Panc1 (cell line): ENCODE data around the gene DYDC1. TPM values are rescaled to one million over a fixed set of nuclear protein-coding genes. Genes with fewer than 3 reads are reported as not detected.

Experiments used
- ATAC-seq: fragments of 200-7000 bp; cut with Tn5 transposase; 2 replicates; pipeline ENCODE4 v1.9.1; 2020; ENCODE audit warnings: mild to moderate bottlenecking, moderate library complexity
- BruUV-seq: library from RNA; stranded (reverse); fragments of 400-500 nt; replicated peaks from 2 replicates; lab custom pipeline; 2021; lab: Mats Ljungman, UMichigan
- CTCF ChIA-PET: fragments of 300-600 bp; sonication (Branson Sonifier 250); formaldehyde crosslinking; loops from one replicate; lab custom pipeline; 2022; ENCODE audit warnings: antibody characterized with exemption; lab: Charles Lee
- POLR2A ChIA-PET: fragments of 300-600 bp; sonication (Branson Sonifier 250); formaldehyde crosslinking; loops from one replicate; lab custom pipeline; 2022; ENCODE audit warnings: antibody characterized with exemption; lab: Charles Lee
- DNase-seq: peaks from one replicate; pipeline ENCODE4 v3.0.0-alpha.2; 2010; ENCODE audit warnings: low read depth, low spot score
- H3K27ac ChIP-seq: 2 replicates; pipeline ENCODE4 v1.5.1; 2011; ENCODE audit warnings: mild to moderate bottlenecking, low read length, inconsistent platforms
- H3K27me3 ChIP-seq: fragments of 200-500 bp; sonication (Bioruptor generic); 2 replicates; pipeline ENCODE4 v1.6.0; 2014; ENCODE audit warnings: low read length, inconsistent platforms; ENCODE audit not compliant: control insufficient read depth, insufficient read depth
- H3K36me3 ChIP-seq: fragments of 200-500 bp; sonication (Bioruptor generic); 2 replicates; pipeline ENCODE4 v1.5.1; 2014; ENCODE audit warnings: inconsistent platforms, mild to moderate bottlenecking, low read length, moderate library complexity; ENCODE audit not compliant: control insufficient read depth, insufficient read depth
- H3K4me1 ChIP-seq: 2 replicates; pipeline ENCODE4 v1.5.1; 2011; ENCODE audit warnings: inconsistent platforms, mild to moderate bottlenecking, low read length, moderate library complexity; ENCODE audit not compliant: control insufficient read depth, insufficient read depth
- H3K4me3 ChIP-seq, 2 experiments: 2 replicates each; pipeline ENCODE4 v1.5.1; 2011 to 2012; ENCODE audit warnings: low read depth in 2 of 2, low read length in 2 of 2, mild to moderate bottlenecking in 2 of 2, inconsistent platforms in 1 of 2, moderate library complexity in 1 of 2
- H3K9me3 ChIP-seq: fragments of 200-500 bp; sonication (Bioruptor generic); 2 replicates; pipeline ENCODE4 v1.5.1; 2014; ENCODE audit warnings: low read depth, mild to moderate bottlenecking, inconsistent platforms, low read length, moderate library complexity; ENCODE audit not compliant: control insufficient read depth, insufficient read depth
- CTCF ChIP-seq: fragments of 450-650 bp; IDR thresholded peaks from 2 replicates; pipeline ENCODE4 v1.5.1; 2017; ENCODE audit warnings: mild to moderate bottlenecking
- POLR2AphosphoS5 ChIP-seq: IDR thresholded peaks from 2 replicates; pipeline ENCODE4 v1.6.1; 2012; ENCODE audit warnings: mild to moderate bottlenecking, low read depth, low read length, moderate library complexity
- REST ChIP-seq, 2 experiments: IDR thresholded peaks; 2 replicates each; pipeline ENCODE4 v1.6.1; 2011 to 2012; ENCODE audit warnings: low read depth in 2 of 2, control low read depth in 1 of 2, low read length in 1 of 2, mild to moderate bottlenecking in 1 of 2, moderate library complexity in 1 of 2; ENCODE audit not compliant: insufficient read depth in 1 of 2
- SIN3A ChIP-seq: IDR thresholded peaks from 2 replicates; pipeline ENCODE4 v1.6.1; 2012; ENCODE audit warnings: low read depth, mild to moderate bottlenecking, low read length, moderate library complexity, borderline replicate concordance; ENCODE audit not compliant: insufficient read depth
- TCF7L2 ChIP-seq: IDR thresholded peaks from 2 replicates; pipeline ENCODE4 v1.6.1; 2011; ENCODE audit warnings: mild to moderate bottlenecking, low read depth, low read length, inconsistent platforms
- in situ Hi-C: cut with HindIII; loops from 2 replicates; pipeline ENCODE4 v1.10.0; 2016; ENCODE audit warnings: low sequenced_read_pairs, low pct_unique_long_range_greater_than_20kb
- intact Hi-C: fragments of 100-400 bp; cut with micrococcal nuclease; formaldehyde crosslinking; loops from one replicate; pipeline ENCODE4 v1.10.0; 2022; ENCODE audit not compliant: unreplicated experiment
- total RNA-seq: library from RNA; stranded (reverse); gene quantifications from one replicate; pipeline ENCODE4 v1.2.1, GENCODE V29; 2021; ENCODE audit not compliant: unreplicated experiment

Gene DYDC1
- total RNA-seq, 1 experiment from 2014 or later = not detected

DNA sequence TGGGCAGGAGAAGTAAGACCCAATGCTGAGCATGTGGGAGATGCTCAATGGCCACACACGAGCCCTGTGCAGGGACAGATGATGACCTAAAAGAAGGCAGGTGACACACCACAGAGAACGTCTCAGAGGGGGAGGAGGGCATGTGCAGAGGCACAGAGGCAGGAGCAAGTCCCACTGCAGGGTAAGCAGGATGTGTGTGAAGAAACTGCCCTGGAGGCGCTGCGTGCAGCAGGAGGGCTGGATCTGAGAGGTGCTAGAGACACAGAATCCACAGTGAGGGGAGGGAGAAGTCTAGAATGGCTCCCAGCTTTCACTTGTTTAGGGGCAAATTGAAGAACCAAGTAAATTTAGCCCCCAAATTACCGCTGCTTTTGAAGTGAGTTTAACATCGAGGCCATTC lies 14.9 kb upstream of the DYDC1 start:
- no peaks in the 10 kb centered on the region for H3K36me3 ChIP-seq
- ChIA-PET CTCF (no interaction called here), POLR2A (no interaction called here)
- in situ Hi-C loops (no loop called here), intact Hi-C loops (no loop called here)
- H3K27me3 ChIP-seq = no peaks in the 10 kb centered on the region
- peaks cover 9% of the 10 kb centered on the region for H3K9me3 ChIP-seq
- no TSS peak for BruUV-seq
- DNase-seq (no peak), ATAC-seq (no peak)
- H3K27ac ChIP-seq = no peak overlapping the region
- no peak overlapping the region for H3K4me3 ChIP-seq
- H3K4me1 ChIP-seq = no peaks in the 10 kb centered on the region
- TF ChIP-seq REST (IDR thresholded peaks at IDR 0.05; ENCODE audit: insufficient read depth in 1 of 2, low read depth in 2 of 2, low read length in 1 of 2) = no peak
- no peak for TF ChIP-seq TCF7L2
- TF ChIP-seq SIN3A = no peak
- TF ChIP-seq POLR2AphosphoS5 = no peak
- TF ChIP-seq CTCF = no peak

- Histone ChIP-seq H3K4me1 (no peaks in the 10 kb centered on the region), H3K27ac (no peak overlapping the region), H3K4me3 (no peak overlapping the region), H3K9me3 (peaks cover 9% of the 10 kb centered on the region), H3K27me3 (peaks cover 7% of the 10 kb centered on the region; the same call in 1 of the 2 replicates), H3K36me3 (no peaks in the 10 kb centered on the region)
- POLR2A ChIA-PET = no interaction called here
- intact Hi-C loops (no loop called here), in situ Hi-C loops (no loop called here)
- BruUV-seq = no TSS peak
- CTCF ChIA-PET = interaction anchor here (0.6 kb wide), 1 partner anchor 40 kb away, joined by 7 read pairs; no protein-coding TSS in a partner anchor
- DNase-seq = no peak
- no peak for TF ChIP-seq SIN3A
- TF ChIP-seq TCF7L2 = no peak
- no peak for TF ChIP-seq POLR2AphosphoS5
- no peak for TF ChIP-seq REST (IDR thresholded peaks at IDR 0.05; ENCODE audit: insufficient read depth in 1 of 2, low read depth in 2 of 2, low read length in 1 of 2)
- no peak for TF ChIP-seq CTCF
- no peak for ATAC-seq
These were observed 9.0 kb upstream of the DYDC1 start for GRCh38 chr10:80365510-80365909.
